22Rv1 (cell line): ENCODE measurements around the gene AR.

Experiments
- CTCF ChIP-seq: fragments of 450-650 bp; IDR thresholded peaks from 2 replicates; pipeline ENCODE4 v1.5.1; 2017; ENCODE audit warnings: mild to moderate bottlenecking
- ZFX ChIP-seq: fragments of 450-650 bp; IDR thresholded peaks from 2 replicates; pipeline ENCODE4 v1.6.1; 2017; ENCODE audit warnings: antibody characterized with exemption, borderline replicate concordance

DNA sequence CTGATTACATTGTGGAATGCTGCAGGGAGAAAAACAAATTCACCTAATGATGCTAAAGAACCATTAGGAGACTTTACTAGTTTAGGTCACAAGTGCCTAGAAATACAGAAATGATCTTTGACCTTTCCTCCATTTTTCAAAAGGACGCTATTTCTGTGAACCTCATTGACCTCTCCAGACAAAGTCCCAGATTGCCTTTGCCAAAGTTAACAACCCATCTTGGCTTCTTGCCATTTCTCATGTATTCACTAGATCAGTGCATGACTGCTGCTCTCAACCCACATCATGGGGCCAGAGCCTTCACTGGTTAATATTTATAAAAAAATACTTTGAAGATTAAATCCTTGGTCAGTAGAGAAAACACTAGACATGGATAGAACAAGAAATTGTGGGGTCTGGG is 19.9 kb upstream of the AR start:
- TF ChIP-seq CTCF (no peak), ZFX (no peak)
